Measurements from ENCODE around the gene OSCP1.

DNA sequence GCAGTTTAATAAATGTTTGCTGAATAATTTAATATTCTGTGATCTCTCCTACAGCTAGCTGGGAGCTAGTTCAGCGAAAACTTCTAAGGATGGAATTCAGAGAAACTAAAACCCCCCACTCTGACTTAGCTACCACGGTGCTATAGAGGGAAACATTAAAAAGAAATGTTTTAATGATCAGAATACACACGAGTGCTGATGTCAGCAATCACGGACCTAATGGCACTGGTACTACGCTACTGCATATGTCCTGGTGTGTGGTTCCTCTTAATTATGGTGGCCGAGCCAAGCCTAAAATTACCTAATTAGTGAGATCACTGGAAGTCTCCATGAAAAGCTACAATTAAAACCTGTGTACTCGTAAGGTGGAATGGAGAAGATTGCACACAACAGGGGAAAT is 28.6 kb downstream of the OSCP1 start:
- TF ChIP-seq POLR2A (IDR thresholded peaks at IDR 0.05; ENCODE audit: extremely low read depth, insufficient read length) (no peak), MYC (IDR thresholded peaks at IDR 0.05; ENCODE audit: low read depth, low read length) (no peak)
- TF ChIP-seq, protein P1, sequence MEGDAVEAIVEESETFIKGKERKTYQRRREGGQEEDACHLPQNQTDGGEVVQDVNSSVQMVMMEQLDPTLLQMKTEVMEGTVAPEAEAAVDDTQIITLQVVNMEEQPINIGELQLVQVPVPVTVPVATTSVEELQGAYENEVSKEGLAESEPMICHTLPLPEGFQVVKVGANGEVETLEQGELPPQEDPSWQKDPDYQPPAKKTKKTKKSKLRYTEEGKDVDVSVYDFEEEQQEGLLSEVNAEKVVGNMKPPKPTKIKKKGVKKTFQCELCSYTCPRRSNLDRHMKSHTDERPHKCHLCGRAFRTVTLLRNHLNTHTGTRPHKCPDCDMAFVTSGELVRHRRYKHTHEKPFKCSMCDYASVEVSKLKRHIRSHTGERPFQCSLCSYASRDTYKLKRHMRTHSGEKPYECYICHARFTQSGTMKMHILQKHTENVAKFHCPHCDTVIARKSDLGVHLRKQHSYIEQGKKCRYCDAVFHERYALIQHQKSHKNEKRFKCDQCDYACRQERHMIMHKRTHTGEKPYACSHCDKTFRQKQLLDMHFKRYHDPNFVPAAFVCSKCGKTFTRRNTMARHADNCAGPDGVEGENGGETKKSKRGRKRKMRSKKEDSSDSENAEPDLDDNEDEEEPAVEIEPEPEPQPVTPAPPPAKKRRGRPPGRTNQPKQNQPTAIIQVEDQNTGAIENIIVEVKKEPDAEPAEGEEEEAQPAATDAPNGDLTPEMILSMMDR (IDR thresholded peaks at IDR 0.05; ENCODE audit: low read depth, low read length): no peak
- TF ChIP-seq, protein P2, sequence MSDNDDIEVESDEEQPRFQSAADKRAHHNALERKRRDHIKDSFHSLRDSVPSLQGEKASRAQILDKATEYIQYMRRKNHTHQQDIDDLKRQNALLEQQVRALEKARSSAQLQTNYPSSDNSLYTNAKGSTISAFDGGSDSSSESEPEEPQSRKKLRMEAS (IDR thresholded peaks at IDR 0.05; ENCODE audit: low read depth, low read length): no peak
